ENCODE measurements around the gene HEPN1.

HEPN1 gene

DNA sequence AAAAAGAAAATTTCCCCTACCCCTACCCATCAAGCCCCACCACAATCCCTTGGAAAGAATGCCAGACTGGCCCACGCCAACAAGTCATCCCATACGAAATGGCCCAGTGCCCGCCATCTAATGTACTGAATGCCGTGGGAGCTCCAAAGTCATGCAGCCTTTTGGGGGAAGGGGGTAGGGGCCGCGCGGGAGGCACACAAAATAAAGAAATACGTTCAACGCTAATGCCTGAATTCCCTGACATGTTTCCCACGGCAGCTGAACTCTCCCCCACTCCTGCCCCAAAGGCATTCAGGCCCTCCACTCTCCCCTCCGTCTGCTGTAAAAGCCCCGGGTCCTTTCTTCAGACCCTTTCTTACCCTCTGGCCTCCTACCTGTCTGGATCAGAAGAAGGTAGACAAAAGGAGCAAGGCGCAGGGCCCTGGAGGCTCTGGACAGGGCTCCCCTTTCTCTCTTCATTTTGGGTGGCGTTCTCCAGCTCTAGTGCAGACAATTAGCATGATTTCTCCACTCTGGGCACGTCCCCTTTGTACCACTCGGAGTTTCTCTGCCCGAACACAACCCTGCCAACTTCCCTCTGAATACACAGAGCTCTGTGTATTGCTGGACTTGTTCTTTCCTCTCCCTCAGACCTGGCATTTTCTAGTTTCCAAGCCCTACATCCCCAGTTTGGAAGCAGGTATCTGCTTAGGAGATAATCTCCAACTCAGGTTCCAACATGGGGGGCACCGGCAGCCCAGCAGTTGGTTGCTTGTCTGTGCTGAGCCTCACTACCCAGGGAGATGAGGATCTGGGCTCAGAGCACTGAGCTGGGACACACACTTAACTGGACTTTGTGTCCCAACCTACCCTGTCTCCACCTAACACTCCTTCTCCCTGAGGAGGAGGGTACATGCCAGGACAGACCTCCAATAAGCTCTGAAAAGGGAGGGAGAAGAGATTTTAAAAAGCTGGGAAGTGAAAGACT is 16.8 kb downstream of the HEPN1 start, which contains the start of gene HEPACAM:
Gene HEPACAM, minus strand, starts transcription at position 500 of the 967 bp plus-strand sequence. Its CDS starts 41 bp downstream, at position 459.
- no peak within 1 kb of the TSS for H3K9ac ChIP-seq (ENCODE audit: insufficient read length, low read depth)
- DNase-seq (ENCODE audit: low read depth, low spot score) = no peak
- no peaks in the 10 kb centered on the region for H3K4me1 ChIP-seq (ENCODE audit: insufficient read depth, insufficient read length)
- H3K9me3 ChIP-seq (ENCODE audit: insufficient read depth, low read length) = no peaks in the 10 kb centered on the region
- H3K4me3 ChIP-seq (ENCODE audit: insufficient read length, low read depth) = no peak within 1 kb of the TSS
- no peaks in the 10 kb centered on the region for H3K27me3 ChIP-seq (ENCODE audit: insufficient read depth, insufficient read length)
- TF ChIP-seq SUZ12 (IDR thresholded peaks at IDR 0.05; ENCODE audit: extremely low read depth, insufficient read depth, insufficient read length) (no peak), ZNF274 (IDR thresholded peaks at IDR 0.05; ENCODE audit: low read depth, low read length) (no peak), YY1 (IDR thresholded peaks at IDR 0.05; ENCODE audit: insufficient read depth, insufficient read length) (no peak)
- no peaks in the 10 kb centered on the region for H3K36me3 ChIP-seq (ENCODE audit: insufficient read depth, insufficient read length, low read length)

DNA sequence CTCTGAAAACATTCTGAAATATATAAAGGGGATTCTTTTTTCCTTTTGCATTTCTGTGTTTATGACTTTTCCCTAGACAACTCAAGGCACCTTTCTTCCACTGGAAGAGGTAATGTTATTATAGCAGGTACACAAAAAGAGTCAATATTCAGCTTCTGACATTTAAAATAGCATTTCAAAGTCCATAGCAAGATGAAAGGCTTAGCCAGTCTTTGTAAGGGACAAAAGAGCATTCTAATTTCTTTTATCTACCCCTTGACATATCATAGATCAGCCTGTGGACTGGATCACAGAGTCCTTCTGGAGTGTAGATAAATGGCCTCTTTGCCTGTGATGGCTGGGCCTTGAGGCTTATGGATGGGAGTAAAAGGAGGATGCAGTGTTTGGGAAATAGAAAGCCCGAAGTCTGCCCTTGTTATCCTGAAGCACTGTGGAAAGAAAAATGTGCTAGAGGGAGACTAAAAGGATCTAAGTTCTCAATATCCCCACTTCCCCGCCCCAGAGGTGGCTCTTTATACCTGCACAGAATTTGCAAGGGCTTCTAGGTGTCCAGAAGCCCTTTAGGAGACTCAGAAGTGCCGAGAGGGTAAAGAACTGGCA is 18.4 kb downstream of the HEPN1 start:
- no peak overlapping the region for H3K4me3 ChIP-seq (ENCODE audit: insufficient read length, low read depth)
- no peak for TF ChIP-seq YY1 (IDR thresholded peaks at IDR 0.05; ENCODE audit: insufficient read depth, insufficient read length)

DNA sequence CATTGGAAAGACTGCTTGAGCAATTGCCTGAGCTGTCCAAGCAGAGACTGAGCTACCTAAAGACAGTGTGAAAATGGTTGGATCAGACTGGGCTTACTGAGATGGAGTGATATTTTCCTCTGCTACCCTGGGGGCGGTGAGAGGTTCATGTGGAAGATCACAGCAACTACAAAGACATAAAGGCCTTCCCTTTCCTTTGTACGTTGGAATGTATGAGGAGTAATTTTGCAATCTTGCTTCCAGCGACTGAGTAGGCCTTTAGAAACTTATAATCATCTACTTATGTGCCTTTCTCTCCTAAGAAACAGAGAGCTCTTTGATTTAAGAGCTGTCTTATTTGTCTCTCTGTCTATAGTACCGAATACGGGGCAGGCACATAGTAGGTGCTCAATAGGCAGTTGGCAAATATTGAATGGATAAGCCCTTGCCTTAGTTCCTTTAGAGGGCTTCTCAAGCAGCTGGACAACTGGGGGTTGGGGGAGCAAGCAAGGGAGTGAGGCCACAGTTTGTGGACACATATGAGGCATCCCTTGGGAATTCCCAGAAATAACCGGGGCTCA is 19.2 kb downstream of the HEPN1 start:
- H3K9me3 ChIP-seq (ENCODE audit: insufficient read depth, low read length) = no peaks in the 10 kb centered on the region
- no peak for DNase-seq (ENCODE audit: low read depth, low spot score)
- no peaks in the 10 kb centered on the region for H3K4me1 ChIP-seq (ENCODE audit: insufficient read depth, insufficient read length)
- H3K36me3 ChIP-seq (ENCODE audit: insufficient read depth, insufficient read length, low read length) = no peaks in the 10 kb centered on the region
- no peak overlapping the region for H3K9ac ChIP-seq (ENCODE audit: insufficient read length, low read depth)
- no peak overlapping the region for H3K4me3 ChIP-seq (ENCODE audit: insufficient read length, low read depth)
- TF ChIP-seq ZNF274 (IDR thresholded peaks at IDR 0.05; ENCODE audit: low read depth, low read length) (no peak), YY1 (IDR thresholded peaks at IDR 0.05; ENCODE audit: insufficient read depth, insufficient read length) (no peak), SUZ12 (IDR thresholded peaks at IDR 0.05; ENCODE audit: extremely low read depth, insufficient read depth, insufficient read length) (no peak)
- no peaks in the 10 kb centered on the region for H3K27me3 ChIP-seq (ENCODE audit: insufficient read depth, insufficient read length)

More for the DNA sequence above, 18.4 kb downstream of the HEPN1 start:
- Histone ChIP-seq H3K4me1 (ENCODE audit: insufficient read depth, insufficient read length) (no peaks in the 10 kb centered on the region), H3K27me3 (ENCODE audit: insufficient read depth, insufficient read length) (no peaks in the 10 kb centered on the region), H3K36me3 (ENCODE audit: insufficient read depth, insufficient read length, low read length) (no peaks in the 10 kb centered on the region), H3K9me3 (ENCODE audit: insufficient read depth, low read length) (no peaks in the 10 kb centered on the region), H3K9ac (ENCODE audit: insufficient read length, low read depth) (no peak overlapping the region)
- DNase-seq (ENCODE audit: low read depth, low spot score) = no peak

GRCh38 chr11:124938970-124939369 is 19.9 kb downstream of the HEPN1 start:
- DNase-seq (ENCODE audit: low read depth, low spot score) = no peak
- Histone ChIP-seq H3K4me3 (ENCODE audit: insufficient read length, low read depth) (no peak overlapping the region), H3K4me1 (ENCODE audit: insufficient read depth, insufficient read length) (no peaks in the 10 kb centered on the region), H3K9me3 (ENCODE audit: insufficient read depth, low read length) (no peaks in the 10 kb centered on the region), H3K27me3 (ENCODE audit: insufficient read depth, insufficient read length) (no peaks in the 10 kb centered on the region), H3K9ac (ENCODE audit: insufficient read length, low read depth) (no peak overlapping the region), H3K36me3 (ENCODE audit: insufficient read depth, insufficient read length, low read length) (no peaks in the 10 kb centered on the region)
- TF ChIP-seq SUZ12 (IDR thresholded peaks at IDR 0.05; ENCODE audit: extremely low read depth, insufficient read depth, insufficient read length) (no peak), ZNF274 (IDR thresholded peaks at IDR 0.05; ENCODE audit: low read depth, low read length) (no peak), YY1 (IDR thresholded peaks at IDR 0.05; ENCODE audit: insufficient read depth, insufficient read length) (no peak)

DNA sequence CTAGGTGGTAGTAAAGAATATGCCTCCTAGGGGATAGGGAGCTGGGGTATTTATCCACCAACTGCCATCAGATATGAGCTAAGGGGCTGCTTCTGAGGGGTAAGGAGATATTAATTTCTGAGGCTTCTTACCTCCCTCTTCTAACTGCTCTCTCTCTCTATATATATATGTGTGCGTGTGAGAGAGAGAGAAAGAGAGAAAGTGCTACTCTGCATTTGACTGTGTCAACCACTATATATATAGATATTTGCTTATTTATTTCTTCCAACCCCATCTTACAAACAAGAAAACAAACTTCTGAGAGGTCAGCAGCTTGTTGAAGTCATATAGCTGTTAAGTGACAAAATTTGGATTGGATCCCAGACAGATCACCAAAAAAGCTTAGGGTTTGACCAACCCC is 22.7 kb downstream of the HEPN1 start:
- Histone ChIP-seq H3K4me3 (ENCODE audit: insufficient read length, low read depth) (no peak overlapping the region), H3K9me3 (ENCODE audit: insufficient read depth, low read length) (no peaks in the 10 kb centered on the region), H3K36me3 (ENCODE audit: insufficient read depth, insufficient read length, low read length) (no peaks in the 10 kb centered on the region), H3K4me1 (ENCODE audit: insufficient read depth, insufficient read length) (no peaks in the 10 kb centered on the region), H3K27me3 (ENCODE audit: insufficient read depth, insufficient read length) (no peaks in the 10 kb centered on the region), H3K9ac (ENCODE audit: insufficient read length, low read depth) (no peak overlapping the region)
- no peak for DNase-seq (ENCODE audit: low read depth, low spot score)
- no peak for TF ChIP-seq ZNF274 (IDR thresholded peaks at IDR 0.05; ENCODE audit: low read depth, low read length)
- TF ChIP-seq SUZ12 (IDR thresholded peaks at IDR 0.05; ENCODE audit: extremely low read depth, insufficient read depth, insufficient read length) = no peak
- TF ChIP-seq YY1 (IDR thresholded peaks at IDR 0.05; ENCODE audit: insufficient read depth, insufficient read length) = no peak

DNA sequence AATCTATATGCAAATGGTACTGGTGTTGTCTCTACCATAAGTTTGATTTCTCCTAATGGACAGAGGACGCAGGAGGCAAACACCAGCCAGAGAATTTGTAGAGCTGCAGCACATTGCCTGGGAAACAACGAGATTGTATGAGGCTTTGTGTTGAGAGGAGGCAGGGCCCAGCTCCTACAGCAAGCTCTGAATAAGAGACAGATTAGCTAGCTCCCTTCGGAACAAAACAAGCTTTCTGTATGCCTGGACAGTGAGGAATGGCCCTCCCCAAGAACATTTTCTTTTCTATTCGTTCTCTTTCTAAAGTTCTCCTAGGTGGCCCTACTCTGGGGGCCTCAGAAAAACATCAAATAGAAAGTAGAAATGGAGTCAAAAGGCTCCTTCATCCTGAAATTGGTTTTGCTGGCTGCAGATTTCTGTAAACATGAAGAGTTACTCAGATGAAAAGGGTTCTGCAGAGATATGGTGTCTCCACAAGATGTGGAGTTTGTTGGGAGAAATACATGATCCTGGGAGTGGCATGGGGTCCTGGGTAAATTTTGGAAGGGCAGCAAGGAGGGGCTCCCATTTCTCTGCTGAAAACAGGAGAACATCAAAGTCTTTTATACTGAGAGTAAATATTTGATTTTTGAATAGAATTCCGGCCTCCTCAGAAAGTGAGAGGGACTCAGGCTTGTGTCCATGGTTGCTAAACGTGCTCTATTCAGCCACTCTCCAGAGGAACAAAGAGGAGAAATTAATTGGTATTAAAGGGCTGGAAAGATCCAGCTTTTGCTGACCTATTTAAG is 23.6 kb downstream of the HEPN1 start:
- Histone ChIP-seq H3K27me3 (ENCODE audit: insufficient read depth, insufficient read length) (no peaks in the 10 kb centered on the region), H3K36me3 (ENCODE audit: insufficient read depth, insufficient read length, low read length) (no peaks in the 10 kb centered on the region), H3K9me3 (ENCODE audit: insufficient read depth, low read length) (no peaks in the 10 kb centered on the region), H3K4me1 (ENCODE audit: insufficient read depth, insufficient read length) (no peaks in the 10 kb centered on the region), H3K9ac (ENCODE audit: insufficient read length, low read depth) (no peak overlapping the region), H3K4me3 (ENCODE audit: insufficient read length, low read depth) (no peak overlapping the region)
- TF ChIP-seq ZNF274 (IDR thresholded peaks at IDR 0.05; ENCODE audit: low read depth, low read length) (no peak), YY1 (IDR thresholded peaks at IDR 0.05; ENCODE audit: insufficient read depth, insufficient read length) (no peak), SUZ12 (IDR thresholded peaks at IDR 0.05; ENCODE audit: extremely low read depth, insufficient read depth, insufficient read length) (no peak)
- DNase-seq (ENCODE audit: low read depth, low spot score) = no peak

Data from NT2/D1 (cell line).